ENCODE data around the gene UQCRC2. TPM values are rescaled to one million over a fixed set of nuclear protein-coding genes. Genes with fewer than 3 reads are reported as not detected.

UQCRC2 gene
- polyA plus RNA-seq, 2 of the 4 experiments (the other 2 are of a cell fraction), result 237 to 295 TPM

- TF ChIP-seq CTCF (IDR thresholded peaks at IDR 0.05), result no peak
Observed at GRCh38 chr16:22012241-22012640, 59.1 kb downstream of the UQCRC2 start (continued).

GRCh38 chr16:22013486-22013885, 60.3 kb downstream of the UQCRC2 start:
- H3K4me2 ChIP-seq, result no peak overlapping the region

GRCh38 chr16:22014271-22014873, 61.2 kb downstream of the UQCRC2 start:
- H3K4me2 ChIP-seq, result no peak overlapping the region
- CTCF ChIA-PET, result interaction anchor here (1.4 to 2.9 kb wide), 4 partner anchors 63 to 174 kb away, joined by 4 to 13 read pairs (median 10); no protein-coding TSS in a partner anchor
- FAIRE-seq, result no peak
- H3K9me3 ChIP-seq, result no peaks in the 10 kb centered on the region
- peaks cover 12% of the 10 kb centered on the region; the same call in 1 of the 3 replicates for H3K4me1 ChIP-seq
- TF ChIP-seq EHF (CRISPR knock-in tag; IDR thresholded peaks at IDR 0.05), result no peak
- TF ChIP-seq BCL3 (IDR thresholded peaks at IDR 0.05), result no peak
- no peak for TF ChIP-seq HOXA7 (CRISPR knock-in tag; IDR thresholded peaks at IDR 0.05)
- no peak for TF ChIP-seq USF2 (IDR thresholded peaks at IDR 0.05)
- TF ChIP-seq MAX (IDR thresholded peaks at IDR 0.05), result no peak
- TF ChIP-seq NPAS2 (CRISPR knock-in tag; IDR thresholded peaks at IDR 0.05; ENCODE audit: borderline replicate concordance), result no peak
- TF ChIP-seq EHMT2 (IDR thresholded peaks at IDR 0.05; ENCODE audit: low read depth), result no peak
- no peak for TF ChIP-seq RARB (CRISPR knock-in tag; IDR thresholded peaks at IDR 0.05)
- TF ChIP-seq POLR2AphosphoS2 (conservative IDR thresholded peaks at IDR 0.05; ENCODE audit: low read length), result no peak
- TF ChIP-seq HEYL (CRISPR knock-in tag; IDR thresholded peaks at IDR 0.05), result no peak
- TF ChIP-seq RAD21 (conservative IDR thresholded peaks at IDR 0.05 in 1 of 2, IDR thresholded peaks at IDR 0.05 in 1 of 2), result no peak
- TF ChIP-seq ATOH8 (CRISPR knock-in tag; IDR thresholded peaks at IDR 0.05; ENCODE audit: low read depth), result no peak
- TF ChIP-seq FOSL2 (IDR thresholded peaks at IDR 0.05), result no peak
- no peak for TF ChIP-seq FOSL2 (CRISPR knock-in tag; IDR thresholded peaks at IDR 0.05)
- no peak for TF ChIP-seq BHLHE40 (IDR thresholded peaks at IDR 0.05; ENCODE audit: low read depth, low read length)
- no peak for TF ChIP-seq JUN (IDR thresholded peaks at IDR 0.05)
- no peak for TF ChIP-seq ELK1 (IDR thresholded peaks at IDR 0.05; ENCODE audit: low read depth, low read length)
- no peak for TF ChIP-seq ZFP36 (IDR thresholded peaks at IDR 0.05; ENCODE audit: borderline replicate concordance, partially characterized antibody)
- no peak for TF ChIP-seq GATA3 (IDR thresholded peaks at IDR 0.05; ENCODE audit: borderline replicate concordance)
- TF ChIP-seq ZSCAN20 (CRISPR knock-in tag; IDR thresholded peaks at IDR 0.05), result no peak
- TF ChIP-seq SMC3 (IDR thresholded peaks at IDR 0.05), result no peak
- DNase-seq (ENCODE audit: low read depth in 1 of 2, low spot score in 1 of 2), result no peak
- POLR2A ChIA-PET, result no interaction called here
- no peak for ATAC-seq
- no peak overlapping the region for H3K27ac ChIP-seq
- 78% methylated on average over 2 of the region's 2 CpGs for WGBS (ENCODE audit: missing lambda C conversion rate)
- H3K4me3 ChIP-seq, result no peak overlapping the region

More at GRCh38 chr16:22013486-22013885, 60.3 kb downstream of the UQCRC2 start:
- POLR2A ChIA-PET, result no interaction called here
- H3K4me1 ChIP-seq, result peaks cover 15% of the 10 kb centered on the region; the same call in 1 of the 3 replicates
- no peak overlapping the region for H3K27ac ChIP-seq
- CTCF ChIA-PET, result interaction anchor here (0.6 to 2.9 kb wide), 4 partner anchors 13 to 175 kb away, joined by 4 to 13 read pairs (median 6); no protein-coding TSS in a partner anchor
- 90% methylated on average over 4 of the region's 4 CpGs for WGBS (ENCODE audit: missing lambda C conversion rate)
- no peak overlapping the region for H3K4me3 ChIP-seq
- no peaks in the 10 kb centered on the region for H3K9me3 ChIP-seq
- ATAC-seq, result no peak
- no peak for TF ChIP-seq POLR2A (IDR thresholded peaks at IDR 0.05; ENCODE audit: low read length)
- TF ChIP-seq RCOR1 (IDR thresholded peaks at IDR 0.05; ENCODE audit: low read depth, low read length), result no peak
- TF ChIP-seq MAZ (IDR thresholded peaks at IDR 0.05; ENCODE audit: borderline replicate concordance, low read depth, low read length), result no peak
- TF ChIP-seq RFX5 (IDR thresholded peaks at IDR 0.05), result no peak
- TF ChIP-seq HES2 (IDR thresholded peaks at IDR 0.05), result no peak
- no peak for TF ChIP-seq MYC (IDR thresholded peaks at IDR 0.05; ENCODE audit: borderline replicate concordance, low read length)
- TF ChIP-seq RNF2 (IDR thresholded peaks at IDR 0.05; ENCODE audit: borderline replicate concordance, low read depth), result no peak
- no peak for TF ChIP-seq SMC3 (IDR thresholded peaks at IDR 0.05)
- TF ChIP-seq HEYL (CRISPR knock-in tag; IDR thresholded peaks at IDR 0.05), result no peak
- TF ChIP-seq HDAC2 (IDR thresholded peaks at IDR 0.05), result no peak
- no peak for TF ChIP-seq JUNB (IDR thresholded peaks at IDR 0.05)
- no peak for TF ChIP-seq KDM1A (IDR thresholded peaks at IDR 0.05; ENCODE audit: low read depth)
- TF ChIP-seq EP300 (IDR thresholded peaks at IDR 0.05), result no peak
- no peak for TF ChIP-seq SREBF2 (IDR thresholded peaks at IDR 0.05)
- TF ChIP-seq RARB (CRISPR knock-in tag; IDR thresholded peaks at IDR 0.05), result no peak
- no peak for TF ChIP-seq NR3C1 (IDR thresholded peaks at IDR 0.05)
- TF ChIP-seq CEBPB (IDR thresholded peaks at IDR 0.05), result no peak
- FAIRE-seq, result no peak
- no peak for DNase-seq (ENCODE audit: low read depth in 1 of 2, low spot score in 1 of 2)
